ENCODE data around the gene LOXL3.

GRCh38 chr2:74496997-74497776, 56.6 kb downstream of the LOXL3 start:
- TF ChIP-seq, protein P1, sequence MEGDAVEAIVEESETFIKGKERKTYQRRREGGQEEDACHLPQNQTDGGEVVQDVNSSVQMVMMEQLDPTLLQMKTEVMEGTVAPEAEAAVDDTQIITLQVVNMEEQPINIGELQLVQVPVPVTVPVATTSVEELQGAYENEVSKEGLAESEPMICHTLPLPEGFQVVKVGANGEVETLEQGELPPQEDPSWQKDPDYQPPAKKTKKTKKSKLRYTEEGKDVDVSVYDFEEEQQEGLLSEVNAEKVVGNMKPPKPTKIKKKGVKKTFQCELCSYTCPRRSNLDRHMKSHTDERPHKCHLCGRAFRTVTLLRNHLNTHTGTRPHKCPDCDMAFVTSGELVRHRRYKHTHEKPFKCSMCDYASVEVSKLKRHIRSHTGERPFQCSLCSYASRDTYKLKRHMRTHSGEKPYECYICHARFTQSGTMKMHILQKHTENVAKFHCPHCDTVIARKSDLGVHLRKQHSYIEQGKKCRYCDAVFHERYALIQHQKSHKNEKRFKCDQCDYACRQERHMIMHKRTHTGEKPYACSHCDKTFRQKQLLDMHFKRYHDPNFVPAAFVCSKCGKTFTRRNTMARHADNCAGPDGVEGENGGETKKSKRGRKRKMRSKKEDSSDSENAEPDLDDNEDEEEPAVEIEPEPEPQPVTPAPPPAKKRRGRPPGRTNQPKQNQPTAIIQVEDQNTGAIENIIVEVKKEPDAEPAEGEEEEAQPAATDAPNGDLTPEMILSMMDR (IDR thresholded peaks at IDR 0.05): no peak
- no peak for TF ChIP-seq EZH2phosphoT487 (IDR thresholded peaks at IDR 0.05)
